Neural progenitor cell (in vitro differentiated cells): ENCODE data around the gene AGRP. TPM values are rescaled to one million over a fixed set of nuclear protein-coding genes. Genes with fewer than 3 reads are reported as not detected.

Source experiments
- DNase-seq: peaks from one replicate; pipeline ENCODE4 v3.0.0-alpha.2; 2016; ENCODE audit warnings: low spot score
- H2AFZ ChIP-seq: fragments of 200-600 bp; sonication (generic); replicated peaks from 2 replicates; pipeline ENCODE4 v1.6.1; 2016; ENCODE audit warnings: antibody characterized with exemption
- H3F3A ChIP-seq: fragments of 200-600 bp; sonication (generic); 2 replicates; pipeline ENCODE4 v1.6.1; 2016; ENCODE audit warnings: antibody characterized with exemption, low read depth
- H3K27ac ChIP-seq: fragments of 200-600 bp; sonication (generic); 2 replicates; pipeline ENCODE4 v1.5.1; 2016; ENCODE audit warnings: mild to moderate bottlenecking
- H3K27me3 ChIP-seq: fragments of 200-600 bp; sonication (generic); 2 replicates; pipeline ENCODE4 v1.6.1; 2016; ENCODE audit warnings: mild to moderate bottlenecking, moderate library complexity
- H3K36me3 ChIP-seq: fragments of 200-600 bp; sonication (generic); 2 replicates; pipeline ENCODE4 v1.5.1; 2016
- H3K4me1 ChIP-seq: fragments of 200-600 bp; sonication (generic); 2 replicates; pipeline ENCODE4 v1.6.1; 2016; ENCODE audit warnings: mixed run types
- H3K4me2 ChIP-seq: fragments of 200-600 bp; sonication (generic); 2 replicates; pipeline ENCODE4 v1.6.1; 2016
- H3K4me3 ChIP-seq: fragments of 200-600 bp; sonication (generic); 2 replicates; pipeline ENCODE4 v1.5.1; 2016
- H3K79me2 ChIP-seq: fragments of 200-600 bp; sonication (generic); 2 replicates; pipeline ENCODE4 v1.6.1; 2016; ENCODE audit warnings: low read depth
- H3K9ac ChIP-seq: fragments of 200-600 bp; sonication (generic); 2 replicates; pipeline ENCODE4 v1.6.1; 2016
- H3K9me3 ChIP-seq: fragments of 200-600 bp; sonication (generic); 2 replicates; pipeline ENCODE4 v1.5.1; 2016; ENCODE audit warnings: low read depth
- H4K20me1 ChIP-seq: fragments of 200-600 bp; sonication (generic); 2 replicates; pipeline ENCODE4 v1.6.1; 2016; ENCODE audit warnings: low read depth
- H3K27ac Mint-ChIP-seq: 3 replicates; pipeline ENCODE4 v1.8.0; 2021; ENCODE audit warnings: mixed read lengths
- H3K27me3 Mint-ChIP-seq: 2 replicates; pipeline ENCODE4 v1.8.0; 2022; ENCODE audit warnings: low read depth, mild to moderate bottlenecking, inconsistent platforms, moderate library complexity, mixed read lengths; ENCODE audit not compliant: insufficient read depth
- H3K36me3 Mint-ChIP-seq: 3 replicates; pipeline ENCODE4 v1.8.0; 2021; ENCODE audit warnings: mixed read lengths
- H3K4me1 Mint-ChIP-seq: 3 replicates; pipeline ENCODE4 v1.8.0; 2021; ENCODE audit warnings: mixed read lengths
- H3K4me3 Mint-ChIP-seq: 3 replicates; pipeline ENCODE4 v1.8.0; 2021; ENCODE audit warnings: mild to moderate bottlenecking, moderate library complexity, mixed read lengths
- H3K9me3 Mint-ChIP-seq: 3 replicates; pipeline ENCODE4 v1.8.0; 2020; ENCODE audit warnings: mixed read lengths
- CTCF ChIP-seq: fragments of 200-600 bp; sonication (generic); IDR thresholded peaks from 2 replicates; pipeline ENCODE4 v1.5.1; 2017; ENCODE audit warnings: antibody characterized with exemption, mild to moderate bottlenecking
- EZH2 ChIP-seq: fragments of 200-600 bp; sonication (generic); IDR thresholded peaks from 2 replicates; pipeline ENCODE4 v1.6.1; 2017; ENCODE audit warnings: antibody characterized with exemption, mild to moderate bottlenecking, moderate library complexity
- EZH2phosphoT487 ChIP-seq: fragments of 200-600 bp; sonication (generic); IDR thresholded peaks from 2 replicates; pipeline ENCODE4 v1.6.1; 2017; ENCODE audit warnings: antibody characterized with exemption
- total RNA-seq: library from RNA; depleted of rRNA; stranded (reverse); fragments of >200 nt; gene quantifications from 2 replicates; pipeline ENCODE4 v1.2.3, GENCODE V29; 2015; ENCODE audit warnings: low replicate concordance

AGRP gene
- total RNA-seq: not detected in 2 replicates

- Histone ChIP-seq H3K4me1 (peaks cover 6% of the 10 kb centered on the region), H4K20me1 (no peaks in the 10 kb centered on the region), H3K27me3 (no peaks in the 10 kb centered on the region), H3K9me3 (no peaks in the 10 kb centered on the region), H3K79me2 (peaks cover 21% of the 10 kb centered on the region), H3K36me3 (no peaks in the 10 kb centered on the region), H2AFZ (no peak within 1 kb of the TSS), H3K4me3 (no peak within 1 kb of the TSS), H3K4me2 (no peak within 1 kb of the TSS), H3K27ac (no peak within 1 kb of the TSS), H3F3A (peaks cover 17% of the 10 kb centered on the region), H3K9ac (no peak within 1 kb of the TSS)
- Mint-ChIP-seq H3K36me3 (no peaks in the 10 kb centered on the region), H3K4me3 (peak within 1 kb of the TSS; percentile 99), H3K27me3 (peaks cover 6% of the 10 kb centered on the region), H3K27ac (peak within 1 kb of the TSS; percentile 92), H3K4me1 (peaks cover 31% of the 10 kb centered on the region), H3K9me3 (no peaks in the 10 kb centered on the region)
- no peak for TF ChIP-seq EZH2phosphoT487
- TF ChIP-seq EZH2: no peak
- TF ChIP-seq CTCF: no peak
- no peak for DNase-seq
These were observed at the start of gene AGRP for GRCh38 chr16:67483150-67483549. Gene AGRP (minus strand): TSS chr16:67483547. CDS start chr16:67483398, 149 bp downstream.

GRCh38 chr16:67531247-67531646 lies 47.9 kb upstream of the AGRP start:
- TF ChIP-seq CTCF (no peak), EZH2 (no peak), EZH2phosphoT487 (no peak)
- H3K79me2 ChIP-seq: no peaks in the 10 kb centered on the region
- H3K9me3 Mint-ChIP-seq: no peaks in the 10 kb centered on the region
- no peak for DNase-seq
- peaks cover 15% of the 10 kb centered on the region for H3K4me1 ChIP-seq
- peaks cover 11% of the 10 kb centered on the region for H3K4me1 Mint-ChIP-seq
- H3K4me2 ChIP-seq: no peak overlapping the region
- peaks cover 98% of the 10 kb centered on the region for H3K27me3 ChIP-seq
- H4K20me1 ChIP-seq: peaks cover 62% of the 10 kb centered on the region
- no peak overlapping the region for H3K27ac Mint-ChIP-seq
- H3K4me3 Mint-ChIP-seq: peak overlapping the region; percentile 30
- peaks cover 25% of the 10 kb centered on the region for H3K27me3 Mint-ChIP-seq
- H3F3A ChIP-seq: peaks cover 34% of the 10 kb centered on the region
- H3K9ac ChIP-seq: no peak overlapping the region
- H3K27ac ChIP-seq: no peak overlapping the region
- H2AFZ ChIP-seq: no peak overlapping the region
- H3K9me3 ChIP-seq: no peaks in the 10 kb centered on the region
- no peaks in the 10 kb centered on the region for H3K36me3 Mint-ChIP-seq
- H3K4me3 ChIP-seq: no peak overlapping the region
- H3K36me3 ChIP-seq: no peaks in the 10 kb centered on the region

GRCh38 chr16:67530013-67530939 lies 46.9 kb upstream of the AGRP start:
- TF ChIP-seq EZH2phosphoT487: no peak
- peak; percentile 62 for TF ChIP-seq EZH2
- no peak for TF ChIP-seq CTCF
- Mint-ChIP-seq H3K27me3 (peaks cover 15% of the 10 kb centered on the region), H3K27ac (no peak overlapping the region), H3K4me1 (peaks cover 10% of the 10 kb centered on the region), H3K9me3 (no peaks in the 10 kb centered on the region), H3K4me3 (peak overlapping the region; percentile 92), H3K36me3 (no peaks in the 10 kb centered on the region)
- no peak overlapping the region for H2AFZ ChIP-seq
- H3K36me3 ChIP-seq: no peaks in the 10 kb centered on the region
- peak; percentile 59 for DNase-seq
- peaks cover 98% of the 10 kb centered on the region for H3K27me3 ChIP-seq
- H3K9me3 ChIP-seq: no peaks in the 10 kb centered on the region
- H3K27ac ChIP-seq: no peak overlapping the region
- peak overlapping the region; percentile 92 for H3K4me3 ChIP-seq
- peaks cover 31% of the 10 kb centered on the region for H3F3A ChIP-seq
- no peaks in the 10 kb centered on the region for H3K79me2 ChIP-seq
- peaks cover 52% of the 10 kb centered on the region for H4K20me1 ChIP-seq
- peak overlapping the region; percentile 96 for H3K4me2 ChIP-seq
- H3K9ac ChIP-seq: no peak overlapping the region
- peaks cover 15% of the 10 kb centered on the region for H3K4me1 ChIP-seq
